Fibroblast of skin of abdomen (primary cell): Measurements from ENCODE around the gene UPK3B.
A peak's percentile ranks its signal among the peaks of the same experiment; 100 is the strongest.
"Not testable (repeated sequence)": the region's sequence is repeated elsewhere in the genome, so short reads cannot be mapped to it uniquely, and the experiment has no call there.

Experiments
- DNase-seq: peaks from one replicate; pipeline ENCODE4 v3.0.0-alpha.2; 2013

UPK3B gene

GRCh38 chr7:76513817-76514799, 3.8 kb downstream of the UPK3B start:
- DNase-seq = no peak

GRCh38 chr7:76514926-76515771, 4.8 kb downstream of the UPK3B start:
- no peak for DNase-seq

- DNase-seq = peak; percentile 23
Measured at GRCh38 chr7:76515999-76516443, 5.7 kb downstream of the UPK3B start.

GRCh38 chr7:76516932-76517331, 6.6 kb downstream of the UPK3B start:
- not testable (repeated sequence) for DNase-seq

GRCh38 chr7:76526183-76526582, 15.8 kb downstream of the UPK3B start:
- not testable (repeated sequence) for DNase-seq

GRCh38 chr7:76531643-76532042, 21.3 kb downstream of the UPK3B start:
- DNase-seq = not testable (repeated sequence)

- not testable (repeated sequence) for DNase-seq
Measured at GRCh38 chr7:76543197-76543596, 32.8 kb downstream of the UPK3B start, which contains the start of gene SPDYE16. SPDYE16 (minus strand) TSS chr7:76543297; CDS start chr7:76541459, 1,838 bp downstream.

- DNase-seq = peak; percentile 90
Measured at GRCh38 chr7:76549025-76549854, 38.9 kb downstream of the UPK3B start.

GRCh38 chr7:76549855-76550248, 39.5 kb downstream of the UPK3B start:
- DNase-seq = not testable (repeated sequence)

- DNase-seq = not testable (repeated sequence)
Measured at GRCh38 chr7:76551992-76552391, 41.6 kb downstream of the UPK3B start.

GRCh38 chr7:76559685-76560084, 49.3 kb downstream of the UPK3B start:
- not testable (repeated sequence) for DNase-seq

- not testable (repeated sequence) for DNase-seq
Measured at GRCh38 chr7:76560157-76560556, 49.8 kb downstream of the UPK3B start.

GRCh38 chr7:76561342-76561741, 51.0 kb downstream of the UPK3B start:
- DNase-seq = not testable (repeated sequence)

- not testable (repeated sequence) for DNase-seq
Measured at GRCh38 chr7:76565001-76565400, 54.6 kb downstream of the UPK3B start.
